Measurements from ENCODE around the gene TATDN3. TPM values are rescaled to one million over a fixed set of nuclear protein-coding genes. Genes with fewer than 3 reads are reported as not detected.

Gene TATDN3
- polyA plus RNA-seq, 1 experiment, result 4.6 TPM

DNA sequence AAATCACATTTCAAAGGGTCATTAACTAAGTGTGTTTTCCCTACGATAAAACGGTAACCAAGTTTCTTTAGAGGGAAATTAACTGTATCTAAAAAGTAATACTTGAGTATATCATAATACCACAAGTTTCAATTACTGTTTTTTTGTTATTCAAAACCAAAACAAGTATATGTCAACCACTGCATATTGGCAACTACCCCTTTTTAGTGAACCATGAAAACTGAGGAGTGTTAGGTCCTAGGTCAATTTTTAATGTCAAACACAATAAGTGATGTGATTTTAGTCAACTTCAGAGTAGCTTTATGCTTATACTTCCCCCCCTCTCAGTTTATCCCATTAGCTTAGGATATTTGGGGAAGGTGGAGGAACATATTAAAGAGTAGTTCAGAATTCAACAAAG lies 10.5 kb upstream of the TATDN3 start:
- CTCF ChIA-PET, result interaction anchor here (0.6 to 3.4 kb wide), 13 partner anchors 9 to 326 kb away, joined by 3 to 35 read pairs (median 5); partner anchors contain the start of genes NSL1 and TATDN3
- Histone ChIP-seq H3K27me3 (ENCODE audit: control insufficient read depth, insufficient read depth, low read length) (no peaks in the 10 kb centered on the region), H3K36me3 (ENCODE audit: control insufficient read depth, insufficient read depth, low read length) (peaks cover 2% of the 10 kb centered on the region), H3K4me3 (ENCODE audit: low read depth, low read length) (no peak overlapping the region)
- POLR2A ChIA-PET, result no interaction called here
- TF ChIP-seq, protein P1, sequence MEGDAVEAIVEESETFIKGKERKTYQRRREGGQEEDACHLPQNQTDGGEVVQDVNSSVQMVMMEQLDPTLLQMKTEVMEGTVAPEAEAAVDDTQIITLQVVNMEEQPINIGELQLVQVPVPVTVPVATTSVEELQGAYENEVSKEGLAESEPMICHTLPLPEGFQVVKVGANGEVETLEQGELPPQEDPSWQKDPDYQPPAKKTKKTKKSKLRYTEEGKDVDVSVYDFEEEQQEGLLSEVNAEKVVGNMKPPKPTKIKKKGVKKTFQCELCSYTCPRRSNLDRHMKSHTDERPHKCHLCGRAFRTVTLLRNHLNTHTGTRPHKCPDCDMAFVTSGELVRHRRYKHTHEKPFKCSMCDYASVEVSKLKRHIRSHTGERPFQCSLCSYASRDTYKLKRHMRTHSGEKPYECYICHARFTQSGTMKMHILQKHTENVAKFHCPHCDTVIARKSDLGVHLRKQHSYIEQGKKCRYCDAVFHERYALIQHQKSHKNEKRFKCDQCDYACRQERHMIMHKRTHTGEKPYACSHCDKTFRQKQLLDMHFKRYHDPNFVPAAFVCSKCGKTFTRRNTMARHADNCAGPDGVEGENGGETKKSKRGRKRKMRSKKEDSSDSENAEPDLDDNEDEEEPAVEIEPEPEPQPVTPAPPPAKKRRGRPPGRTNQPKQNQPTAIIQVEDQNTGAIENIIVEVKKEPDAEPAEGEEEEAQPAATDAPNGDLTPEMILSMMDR (IDR thresholded peaks at IDR 0.05; ENCODE audit: insufficient read depth, low read depth, low read length), result no peak
- DNase-seq (ENCODE audit: low read depth), result no peak

DNA sequence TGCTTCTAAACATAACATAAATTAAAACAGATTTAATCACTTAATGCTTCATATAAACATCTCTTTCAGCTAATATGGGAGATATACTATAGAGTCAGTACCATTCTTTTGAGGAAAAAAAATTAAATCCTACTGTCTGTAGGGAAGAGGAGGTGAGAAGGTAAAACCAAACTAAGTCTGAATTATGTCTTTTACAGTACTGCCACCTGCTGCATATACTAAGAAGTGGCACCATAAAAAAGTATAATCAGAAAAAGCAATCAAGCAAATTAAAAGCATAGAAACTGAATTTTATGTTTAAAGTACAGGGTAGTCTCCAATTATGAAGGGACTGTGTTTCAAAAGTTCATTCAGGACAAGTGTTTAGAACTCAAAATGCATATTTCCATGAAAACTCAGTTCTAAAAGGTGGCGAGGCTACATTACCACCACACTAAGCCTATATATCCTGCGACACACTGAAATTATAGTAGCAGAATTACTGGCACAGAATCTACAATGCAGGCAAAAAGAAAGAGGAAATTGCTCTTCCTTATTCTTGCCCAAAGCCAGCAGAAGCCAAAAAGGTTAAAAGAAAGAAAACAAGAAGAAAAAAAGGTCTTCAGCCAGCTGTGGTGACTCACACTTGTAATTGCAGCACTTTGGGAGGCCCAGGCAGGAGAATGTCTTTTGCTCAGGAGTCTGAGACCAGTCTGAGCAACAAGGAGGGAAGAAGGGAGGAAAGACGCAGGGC lies 9.1 kb upstream of the TATDN3 start:
- no peaks in the 10 kb centered on the region for H3K36me3 ChIP-seq (ENCODE audit: control insufficient read depth, insufficient read depth, low read length)
- DNase-seq (ENCODE audit: low read depth), result no peak
- no peaks in the 10 kb centered on the region for H3K27me3 ChIP-seq (ENCODE audit: control insufficient read depth, insufficient read depth, low read length)
- CTCF ChIA-PET, result interaction anchor here (0.7 to 3.4 kb wide), 15 partner anchors 9 to 327 kb away, joined by 3 to 35 read pairs (median 5); partner anchors contain the start of genes NSL1 and TATDN3
- TF ChIP-seq, protein P1 (IDR thresholded peaks at IDR 0.05; ENCODE audit: insufficient read depth, low read depth, low read length), result peak; percentile 59
- POLR2A ChIA-PET, result no interaction called here
- no peak overlapping the region for H3K4me3 ChIP-seq (ENCODE audit: low read depth, low read length)

DNA sequence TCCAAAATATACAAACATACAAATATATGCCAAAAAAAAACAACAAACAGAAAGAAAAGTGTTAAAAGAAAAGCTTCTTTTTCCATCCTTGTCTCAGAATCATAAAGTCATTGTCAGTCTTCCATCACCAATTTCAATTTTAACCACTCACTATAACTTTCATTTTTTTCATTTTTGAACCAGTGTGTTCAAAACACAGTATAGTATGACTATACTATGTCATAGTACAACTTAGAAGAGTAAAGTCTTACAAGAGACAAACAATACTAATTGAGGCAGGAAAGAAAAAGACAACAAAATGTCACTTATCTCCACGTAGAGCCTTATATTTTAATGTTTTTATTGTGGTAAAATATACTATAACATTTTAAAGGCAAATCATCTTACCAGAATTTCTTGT lies 7.7 kb upstream of the TATDN3 start:
- Histone ChIP-seq H3K27me3 (ENCODE audit: control insufficient read depth, insufficient read depth, low read length) (no peaks in the 10 kb centered on the region), H3K36me3 (ENCODE audit: control insufficient read depth, insufficient read depth, low read length) (no peaks in the 10 kb centered on the region), H3K4me3 (ENCODE audit: low read depth, low read length) (no peak overlapping the region)
- no peak for DNase-seq (ENCODE audit: low read depth)
- TF ChIP-seq, protein P1 (IDR thresholded peaks at IDR 0.05; ENCODE audit: insufficient read depth, low read depth, low read length), result no peak
- CTCF ChIA-PET, result interaction anchor here (4.5 kb wide), 1 partner anchor 119 kb away, joined by 29 read pairs; no protein-coding TSS in a partner anchor
- POLR2A ChIA-PET, result no interaction called here

DNA sequence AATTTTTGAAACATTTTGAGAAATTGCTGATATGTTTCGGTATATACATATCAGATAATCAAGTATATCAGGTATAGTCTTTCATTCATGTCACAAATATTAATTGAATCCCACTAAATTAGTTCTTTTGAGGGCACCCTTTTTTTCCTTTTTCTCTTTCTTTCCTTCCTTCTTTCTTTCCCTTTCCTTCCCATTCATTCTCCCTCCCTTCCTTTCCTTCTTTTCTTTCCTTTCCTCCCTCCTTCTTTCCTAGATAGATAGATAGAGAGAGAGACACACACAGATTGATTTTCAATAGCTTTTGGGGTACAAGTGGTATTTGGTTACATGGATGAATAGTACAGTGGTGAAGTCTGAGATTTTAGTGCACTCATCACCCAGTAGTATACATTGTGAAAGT lies 5.8 kb upstream of the TATDN3 start:
- ChIA-PET POLR2A (no interaction called here), CTCF (interaction anchor here (0.6 to 4.5 kb wide), 4 partner anchors 10 to 121 kb away, joined by 3 to 29 read pairs (median 3); no protein-coding TSS in a partner anchor)
- Histone ChIP-seq H3K4me3 (ENCODE audit: low read depth, low read length) (no peak overlapping the region), H3K36me3 (ENCODE audit: control insufficient read depth, insufficient read depth, low read length) (no peaks in the 10 kb centered on the region), H3K27me3 (ENCODE audit: control insufficient read depth, insufficient read depth, low read length) (no peaks in the 10 kb centered on the region)
- DNase-seq (ENCODE audit: low read depth), result no peak
- TF ChIP-seq, protein P1 (IDR thresholded peaks at IDR 0.05; ENCODE audit: insufficient read depth, low read depth, low read length), result no peak

DNA sequence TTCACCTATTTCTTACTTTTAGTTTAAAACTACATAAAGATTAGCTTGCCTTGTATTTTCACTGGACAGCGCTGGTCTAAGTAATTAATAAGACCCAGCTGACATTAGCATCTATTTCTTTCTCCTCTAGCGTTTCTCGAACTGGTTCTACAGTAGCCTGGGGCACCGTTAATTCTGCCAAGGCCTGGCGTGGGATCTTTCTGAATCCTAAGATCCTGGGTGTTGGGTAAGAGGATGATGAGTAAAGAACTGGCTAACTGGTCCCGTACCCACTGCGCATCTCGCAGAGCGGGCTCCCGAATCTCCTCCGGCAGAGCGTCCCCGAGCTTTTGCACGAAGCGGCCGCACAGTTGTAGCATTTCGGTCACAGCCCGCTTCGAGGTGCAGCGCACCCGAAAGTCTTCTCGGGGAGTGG lies 426 bp upstream of the TATDN3 start:
- DNase-seq (ENCODE audit: low read depth), result no peak
- CTCF ChIA-PET, result interaction anchor here (0.6 to 4.1 kb wide), 7 partner anchors 8 to 204 kb away, joined by 3 to 14 read pairs (median 6); no protein-coding TSS in a partner anchor
- no peaks in the 10 kb centered on the region for H3K36me3 ChIP-seq (ENCODE audit: control insufficient read depth, insufficient read depth, low read length)
- TF ChIP-seq, protein P1 (IDR thresholded peaks at IDR 0.05; ENCODE audit: insufficient read depth, low read depth, low read length), result no peak
- peak overlapping the region; percentile 98 for H3K4me3 ChIP-seq (ENCODE audit: low read depth, low read length)
- no peaks in the 10 kb centered on the region for H3K27me3 ChIP-seq (ENCODE audit: control insufficient read depth, insufficient read depth, low read length)
- POLR2A ChIA-PET, result interaction anchor here (0.5 kb wide), 1 partner anchor 67 kb away, joined by 4 read pairs; the partner anchor contains the start of gene FLVCR1

All from BJ (cell line).